GM19035 (cell line): ENCODE results near the gene PCDHGB3.
"Not testable (repeated sequence)": the region's sequence is repeated elsewhere in the genome, so short reads cannot be mapped to it uniquely, and the experiment has no call there.

Experiments used
- ATAC-seq: cut with Tn5 transposase; IDR thresholded peaks from one replicate; pipeline ENCODE4 v1.9.1; 2021; ENCODE audit not compliant: unreplicated experiment

Gene PCDHGB3

DNA sequence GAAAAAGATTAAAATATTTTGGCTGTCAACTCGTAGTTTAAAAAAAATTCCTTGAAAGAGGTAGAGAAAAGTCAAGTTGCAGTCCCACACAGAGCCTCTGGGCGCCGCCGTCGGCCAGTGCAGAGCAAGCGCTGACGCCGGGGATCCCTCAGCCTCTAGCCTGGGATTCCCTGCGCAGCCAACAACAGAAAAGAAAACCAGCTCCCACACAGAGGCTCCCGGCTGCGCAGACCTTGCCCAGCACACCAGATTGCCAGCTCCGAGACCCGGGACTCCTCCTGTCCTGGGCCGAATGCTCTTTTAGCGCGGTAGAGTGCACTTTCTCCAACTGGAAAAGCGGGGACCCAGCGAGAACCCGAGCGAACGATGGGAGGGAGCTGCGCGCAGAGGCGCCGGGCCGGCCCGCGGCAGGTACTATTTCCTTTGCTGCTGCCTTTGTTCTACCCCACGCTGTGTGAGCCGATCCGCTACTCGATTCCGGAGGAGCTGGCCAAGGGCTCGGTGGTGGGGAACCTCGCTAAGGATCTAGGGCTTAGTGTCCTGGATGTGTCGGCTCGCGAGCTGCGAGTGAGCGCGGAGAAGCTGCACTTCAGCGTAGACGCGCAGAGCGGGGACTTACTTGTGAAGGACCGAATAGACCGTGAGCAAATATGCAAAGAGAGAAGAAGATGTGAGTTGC lies 47.6 kb downstream of the PCDHGB3 start, which contains the start of gene PCDHGB7:
TSS of gene PCDHGB7 (plus strand) at position 184 of the 679 bp plus-strand sequence. CDS start at position 367, 183 bp downstream.
- ATAC-seq = not testable (repeated sequence)

DNA sequence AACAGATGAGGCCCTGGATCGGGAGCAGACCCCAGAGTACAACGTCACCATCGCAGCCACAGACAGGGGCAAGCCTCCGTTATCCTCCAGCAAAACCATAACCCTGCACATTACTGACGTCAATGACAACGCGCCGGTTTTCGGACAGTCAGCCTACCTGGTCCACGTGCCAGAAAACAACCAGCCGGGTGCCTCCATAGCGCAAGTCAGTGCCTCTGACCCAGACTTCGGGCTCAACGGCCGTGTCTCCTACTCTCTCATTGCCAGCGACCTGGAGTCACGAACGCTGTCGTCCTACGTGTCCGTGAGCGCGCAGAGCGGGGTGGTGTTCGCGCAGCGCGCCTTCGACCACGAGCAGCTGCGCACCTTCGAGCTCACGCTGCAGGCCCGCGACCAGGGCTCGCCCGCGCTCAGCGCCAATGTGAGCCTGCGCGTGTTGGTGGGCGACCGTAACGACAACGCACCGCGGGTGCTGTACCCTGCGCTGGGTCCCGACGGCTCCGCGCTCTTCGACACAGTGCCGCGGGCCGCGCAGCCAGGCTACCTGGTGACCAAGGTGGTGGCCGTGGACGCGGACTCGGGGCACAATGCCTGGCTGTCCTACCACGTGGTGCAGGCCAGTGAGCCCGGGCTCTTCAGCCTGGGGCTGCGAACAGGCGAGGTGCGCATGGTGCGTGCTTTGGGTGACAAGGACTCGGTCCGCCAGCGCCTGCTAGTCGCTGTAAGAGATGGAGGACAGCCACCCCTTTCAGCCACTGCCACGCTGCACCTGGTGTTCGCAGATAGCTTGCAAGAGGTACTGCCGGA lies 49.2 kb downstream of the PCDHGB3 start:
- ATAC-seq = no peak

DNA sequence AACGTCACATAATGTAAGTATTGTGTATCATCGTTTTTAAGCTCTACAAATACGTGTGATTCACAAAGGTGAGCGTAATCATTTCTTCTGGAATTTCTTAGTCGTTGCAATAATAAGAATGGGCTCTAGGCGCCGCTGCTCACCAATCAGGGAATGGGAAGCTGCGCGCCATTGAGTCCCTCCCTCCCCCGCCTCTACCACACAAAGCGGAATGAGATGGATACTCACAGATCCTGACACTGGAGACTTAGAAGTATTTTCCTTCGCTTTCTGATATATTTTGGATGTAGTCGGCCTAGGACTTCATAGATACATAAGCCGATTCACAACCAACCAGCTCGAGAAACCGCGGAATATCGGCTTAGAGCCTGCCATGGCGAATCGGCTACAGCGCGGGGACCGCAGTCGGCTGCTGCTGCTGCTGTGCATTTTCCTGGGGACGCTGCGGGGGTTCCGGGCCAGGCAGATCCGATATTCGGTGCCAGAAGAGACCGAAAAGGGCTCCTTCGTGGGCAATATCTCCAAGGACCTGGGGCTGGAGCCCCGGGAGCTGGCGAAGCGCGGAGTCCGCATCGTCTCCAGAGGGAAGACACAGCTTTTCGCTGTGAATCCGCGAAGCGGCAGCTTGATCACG lies 50.9 kb downstream of the PCDHGB3 start, which contains the start of gene PCDHGA11:
TSS of gene PCDHGA11 (plus strand) at position 197 of the 634 bp plus-strand sequence. CDS start at position 374, 177 bp downstream.
- no peak for ATAC-seq

DNA sequence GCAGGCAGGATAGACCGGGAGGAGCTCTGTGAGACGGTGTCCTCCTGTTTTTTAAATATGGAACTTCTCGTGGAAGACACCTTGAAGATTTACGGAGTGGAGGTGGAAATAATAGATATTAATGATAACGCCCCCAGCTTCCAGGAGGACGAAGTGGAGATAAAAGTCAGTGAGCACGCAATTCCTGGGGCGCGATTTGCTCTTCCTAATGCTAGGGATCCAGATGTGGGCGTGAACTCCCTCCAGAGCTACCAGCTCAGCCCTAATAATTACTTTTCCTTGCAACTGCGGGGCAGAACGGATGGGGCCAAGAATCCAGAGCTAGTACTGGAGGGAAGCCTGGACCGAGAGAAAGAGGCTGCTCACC lies 51.4 kb downstream of the PCDHGB3 start:
- ATAC-seq = no peak
